HepG2 (cell line): ENCODE data around the gene INTS1. TPM values are rescaled to one million over a fixed set of nuclear protein-coding genes. Genes with fewer than 3 reads are reported as not detected.

Source experiments
- IKZF4 ChIP-seq: sonication (generic); formaldehyde crosslinking; IDR thresholded peaks from 2 replicates; pipeline ENCODE4 v1.5.1; 2020; ENCODE audit warnings: borderline replicate concordance, mild to moderate bottlenecking, low read depth, missing genetic modification reagents; ENCODE audit errors: not compliant biosample characterization
- MIER2 ChIP-seq: IDR thresholded peaks from 2 replicates; pipeline ENCODE4 v1.6.1; 2016; ENCODE audit warnings: missing biosample characterization, missing genetic modification reagents
- SOX13 ChIP-seq, 3 experiments: fragments of 450-650 bp in 1 of 3; sonication (generic) in 1 of 3; formaldehyde crosslinking in 1 of 3; IDR thresholded peaks in 2 of 3; conservative IDR thresholded peaks in 1 of 3; 2 replicates each; pipeline versions ENCODE4 v1.5.0 to v1.6.1; 2016 to 2020; ENCODE audit warnings: antibody characterized with exemption in 1 of 3, mild to moderate bottlenecking in 1 of 3, missing compliant biosample characterization in 1 of 3, missing genetic modification reagents in 1 of 3, moderate library complexity in 1 of 3
- ZBTB1 ChIP-seq: sonication (generic); formaldehyde crosslinking; IDR thresholded peaks from 2 replicates; pipeline ENCODE4 v1.4.0; 2020; ENCODE audit warnings: missing genetic modification reagents, borderline replicate concordance
- ZNF337 ChIP-seq: sonication (generic); formaldehyde crosslinking; IDR thresholded peaks from 2 replicates; pipeline ENCODE4 v1.5.1; 2020; ENCODE audit warnings: missing genetic modification reagents, low read depth, mild to moderate bottlenecking, borderline replicate concordance
- ZNF614 ChIP-seq: IDR thresholded peaks from 2 replicates; pipeline ENCODE4 v1.6.1; 2018; ENCODE audit warnings: missing biosample characterization, missing genetic modification reagents, inconsistent platforms, borderline replicate concordance
- polyA plus RNA-seq, 8 experiments: library from polyadenylated mRNA; depleted of rRNA in 3 of 8; stranded (reverse) in 7 of 8; unstranded in 1 of 8; fragments of >200 nt; fragmentation: Illumina TruSeq in 4 of 8; extraction: Trizol in 4 of 8; gene quantifications; 2 replicates each; pipeline versions ENCODE4 v1.2.1 to v1.2.3, GENCODE V29; 2011 to 2016; ENCODE audit warnings: low read depth in 4 of 8, missing spikeins in 1 of 8, mixed read lengths in 1 of 8; ENCODE audit not compliant: insufficient read depth in 1 of 8
- total RNA-seq, 5 experiments: library from RNA; depleted of rRNA; stranded (reverse); fragments of >200 nt; fragmentation: Illumina TruSeq; extraction: Trizol; gene quantifications; 2 replicates each; pipeline ENCODE4 v1.2.3, GENCODE V29; 2016; ENCODE audit warnings: low read depth in 1 of 5
- TF ChIP-seq, protein P1 (sequence below): sonication (generic); formaldehyde crosslinking; IDR thresholded peaks from 2 replicates; pipeline ENCODE4 v1.4.0; 2020; ENCODE audit warnings: mild to moderate bottlenecking, missing genetic modification reagents
- TF ChIP-seq, protein P2 (sequence below): sonication (generic); formaldehyde crosslinking; IDR thresholded peaks from 2 replicates; pipeline ENCODE4 v1.5.1; 2020; ENCODE audit warnings: mild to moderate bottlenecking, missing genetic modification reagents
- TF ChIP-seq, protein P3 (sequence below): IDR thresholded peaks from 2 replicates; pipeline ENCODE4 v1.6.1; 2016; ENCODE audit warnings: low read depth, missing genetic modification reagents, missing compliant biosample characterization

Gene INTS1
- total and polyA plus RNA-seq, 2 of the 13 experiments (the other 11 are each of a cell fraction or from before 2014, with no cell fraction given): 13.7 to 29.0 TPM

DNA sequence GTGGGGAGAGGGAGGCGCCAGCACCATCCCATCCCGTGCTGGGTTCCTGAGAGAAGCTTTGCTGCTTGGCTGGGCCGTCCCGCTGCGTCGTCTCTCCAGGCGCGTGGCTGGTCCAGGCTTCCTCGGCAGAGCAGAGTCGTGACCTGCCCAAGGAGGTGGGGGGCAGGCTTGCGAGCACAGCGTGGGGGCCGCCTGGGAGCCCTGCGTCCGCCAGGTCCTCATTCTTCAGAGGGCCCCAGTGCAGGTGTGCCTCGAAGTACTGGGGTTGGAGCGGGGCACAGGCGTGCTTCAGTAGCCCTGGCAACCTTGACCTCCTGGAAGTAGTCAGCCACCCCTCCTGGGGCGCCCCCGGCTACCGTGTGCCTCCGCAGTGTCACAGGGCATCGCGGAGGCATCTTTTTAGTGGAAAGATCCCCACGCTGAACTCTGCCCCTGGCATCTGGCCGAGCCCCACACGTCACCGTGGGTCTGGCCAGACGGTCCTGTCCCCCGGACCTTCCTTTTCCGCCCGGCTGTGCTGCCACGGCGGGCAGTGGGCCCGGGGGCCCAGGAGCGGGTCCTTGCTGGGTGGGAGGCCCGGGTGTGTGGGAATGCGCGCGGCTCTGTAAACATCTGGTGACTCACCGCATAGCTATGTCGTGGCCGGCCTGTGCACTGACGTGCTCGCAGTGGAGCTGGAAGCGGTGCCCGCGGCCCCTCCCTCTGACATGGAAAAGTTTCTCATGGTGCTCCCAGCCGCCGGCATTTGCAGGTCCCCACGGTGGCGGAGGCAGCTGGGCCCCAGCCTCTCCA is 32.8 kb upstream of the INTS1 start (continued):
- peak; percentile 89; the same call in 1 of the 2 replicates for TF ChIP-seq ZNF337 (CRISPR knock-in tag)
- TF ChIP-seq, protein P1, sequence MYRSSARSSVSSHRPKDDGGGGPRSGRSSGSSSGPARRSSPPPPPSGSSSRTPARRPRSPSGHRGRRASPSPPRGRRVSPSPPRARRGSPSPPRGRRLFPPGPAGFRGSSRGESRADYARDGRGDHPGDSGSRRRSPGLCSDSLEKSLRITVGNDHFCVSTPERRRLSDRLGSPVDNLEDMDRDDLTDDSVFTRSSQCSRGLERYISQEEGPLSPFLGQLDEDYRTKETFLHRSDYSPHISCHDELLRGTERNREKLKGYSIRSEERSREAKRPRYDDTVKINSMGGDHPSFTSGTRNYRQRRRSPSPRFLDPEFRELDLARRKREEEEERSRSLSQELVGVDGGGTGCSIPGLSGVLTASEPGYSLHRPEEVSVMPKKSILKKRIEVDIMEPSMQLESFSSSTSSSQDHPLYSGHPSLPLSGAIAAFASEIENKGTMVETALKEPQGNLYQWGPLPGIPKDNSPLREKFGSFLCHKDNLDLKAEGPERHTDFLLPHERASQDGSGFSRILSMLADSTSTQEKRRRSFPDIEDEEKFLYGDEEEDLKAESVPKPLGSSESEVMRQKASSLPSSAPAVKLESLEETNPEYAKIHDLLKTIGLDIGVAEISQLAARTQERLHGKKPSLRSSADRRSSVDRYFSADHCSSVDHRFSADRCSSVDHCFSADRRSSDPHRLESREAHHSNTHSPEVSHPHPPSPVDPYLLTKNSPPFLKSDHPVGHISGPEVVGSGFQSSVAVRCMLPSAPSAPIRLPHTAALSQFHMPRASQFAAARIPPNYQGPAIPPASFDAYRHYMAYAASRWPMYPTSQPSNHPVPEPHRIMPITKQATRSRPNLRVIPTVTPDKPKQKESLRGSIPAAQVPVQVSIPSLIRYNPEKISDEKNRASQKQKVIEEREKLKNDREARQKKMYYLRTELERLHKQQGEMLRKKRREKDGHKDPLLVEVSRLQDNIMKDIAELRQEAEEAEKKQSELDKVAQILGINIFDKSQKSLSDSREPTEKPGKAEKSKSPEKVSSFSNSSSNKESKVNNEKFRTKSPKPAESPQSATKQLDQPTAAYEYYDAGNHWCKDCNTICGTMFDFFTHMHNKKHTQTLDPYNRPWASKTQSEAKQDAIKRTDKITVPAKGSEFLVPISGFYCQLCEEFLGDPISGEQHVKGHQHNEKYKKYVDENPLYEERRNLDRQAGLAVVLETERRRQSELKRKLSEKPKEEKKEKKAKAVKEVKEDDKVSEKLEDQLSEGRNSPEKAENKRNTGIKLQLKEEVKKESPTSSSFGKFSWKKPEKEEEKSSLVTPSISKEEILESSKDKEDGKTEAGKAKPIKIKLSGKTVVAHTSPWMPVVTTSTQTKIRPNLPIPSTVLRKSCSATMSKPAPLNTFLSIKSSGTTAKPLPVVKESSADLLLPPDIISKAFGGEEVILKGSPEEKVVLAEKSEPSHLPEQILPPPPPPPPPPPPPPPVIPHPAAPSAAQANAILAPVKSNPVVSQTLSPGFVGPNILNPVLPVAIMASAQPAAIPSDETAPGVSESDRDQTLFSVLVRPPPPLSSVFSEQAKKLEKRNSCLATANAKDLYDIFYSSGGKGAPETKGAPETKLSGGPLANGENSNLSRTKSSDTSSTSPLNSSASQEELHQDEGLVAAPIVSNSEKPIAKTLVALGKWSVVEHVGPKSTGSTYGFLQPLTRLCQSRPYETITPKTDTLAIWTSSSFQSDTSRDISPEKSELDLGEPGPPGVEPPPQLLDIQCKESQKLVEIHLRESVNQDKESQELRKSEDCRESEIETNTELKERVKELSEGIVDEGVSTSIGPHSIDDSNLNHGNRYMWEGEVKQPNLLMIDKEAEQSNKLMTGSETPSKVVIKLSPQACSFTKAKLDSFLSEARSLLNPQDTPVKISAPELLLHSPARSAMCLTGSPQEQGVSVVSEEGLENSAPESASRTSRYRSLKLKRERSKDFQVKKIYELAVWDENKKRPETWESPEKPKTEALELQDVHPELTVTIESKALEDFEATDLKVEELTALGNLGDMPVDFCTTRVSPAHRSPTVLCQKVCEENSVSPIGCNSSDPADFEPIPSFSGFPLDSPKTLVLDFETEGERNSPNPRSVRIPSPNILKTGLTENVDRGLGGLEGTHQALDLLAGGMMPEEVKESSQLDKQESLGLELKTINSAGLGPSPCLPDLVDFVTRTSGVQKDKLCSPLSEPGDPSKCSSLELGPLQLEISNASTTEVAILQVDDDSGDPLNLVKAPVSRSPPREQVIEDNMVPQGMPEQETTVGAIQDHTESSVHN (CRISPR knock-in tag): no peak
- TF ChIP-seq ZBTB1 (CRISPR knock-in tag): peak; percentile 28; the same call in 1 of the 2 replicates
- TF ChIP-seq, protein P2, sequence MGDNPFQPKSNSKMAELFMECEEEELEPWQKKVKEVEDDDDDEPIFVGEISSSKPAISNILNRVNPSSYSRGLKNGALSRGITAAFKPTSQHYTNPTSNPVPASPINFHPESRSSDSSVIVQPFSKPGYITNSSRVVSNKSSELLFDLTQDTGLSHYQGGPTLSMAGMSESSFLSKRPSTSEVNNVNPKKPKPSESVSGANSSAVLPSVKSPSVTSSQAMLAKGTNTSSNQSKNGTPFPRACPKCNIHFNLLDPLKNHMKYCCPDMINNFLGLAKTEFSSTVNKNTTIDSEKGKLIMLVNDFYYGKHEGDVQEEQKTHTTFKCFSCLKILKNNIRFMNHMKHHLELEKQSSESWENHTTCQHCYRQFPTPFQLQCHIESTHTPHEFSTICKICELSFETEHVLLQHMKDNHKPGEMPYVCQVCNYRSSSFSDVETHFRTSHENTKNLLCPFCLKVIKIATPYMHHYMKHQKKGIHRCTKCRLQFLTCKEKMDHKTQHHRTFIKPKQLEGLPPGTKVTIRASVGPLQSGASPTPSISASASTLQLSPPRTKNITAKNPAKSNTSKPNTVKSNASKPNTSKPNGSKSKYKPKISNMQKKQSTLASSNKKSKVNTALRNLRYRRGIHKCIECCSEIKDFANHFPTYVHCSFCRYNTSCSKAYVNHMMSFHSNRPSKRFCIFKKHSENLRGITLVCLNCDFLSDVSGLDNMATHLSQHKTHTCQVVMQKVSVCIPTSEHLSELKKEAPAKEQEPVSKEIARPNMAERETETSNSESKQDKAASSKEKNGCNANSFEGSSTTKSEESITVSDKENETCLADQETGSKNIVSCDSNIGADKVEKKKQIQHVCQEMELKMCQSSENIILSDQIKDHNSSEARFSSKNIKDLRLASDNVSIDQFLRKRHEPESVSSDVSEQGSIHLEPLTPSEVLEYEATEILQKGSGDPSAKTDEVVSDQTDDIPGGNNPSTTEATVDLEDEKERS (CRISPR knock-in tag): peak; percentile 38; the same call in 1 of the 2 replicates
- TF ChIP-seq SOX13 (IDR thresholded peaks at IDR 0.05): no peak
- TF ChIP-seq SOX13 (CRISPR knock-in tag; conservative IDR thresholded peaks at IDR 0.05 in 1 of 2, IDR thresholded peaks at IDR 0.05 in 1 of 2): peak in 1 of 2 experiments; percentile 61; a peak in 1 of 4 replicates
- TF ChIP-seq ZNF614 (CRISPR knock-in tag): 0 out of 2 replicates have a peak, but pooled peaks have one; percentile 60
- TF ChIP-seq MIER2 (CRISPR knock-in tag): no peak
- TF ChIP-seq, protein P3, sequence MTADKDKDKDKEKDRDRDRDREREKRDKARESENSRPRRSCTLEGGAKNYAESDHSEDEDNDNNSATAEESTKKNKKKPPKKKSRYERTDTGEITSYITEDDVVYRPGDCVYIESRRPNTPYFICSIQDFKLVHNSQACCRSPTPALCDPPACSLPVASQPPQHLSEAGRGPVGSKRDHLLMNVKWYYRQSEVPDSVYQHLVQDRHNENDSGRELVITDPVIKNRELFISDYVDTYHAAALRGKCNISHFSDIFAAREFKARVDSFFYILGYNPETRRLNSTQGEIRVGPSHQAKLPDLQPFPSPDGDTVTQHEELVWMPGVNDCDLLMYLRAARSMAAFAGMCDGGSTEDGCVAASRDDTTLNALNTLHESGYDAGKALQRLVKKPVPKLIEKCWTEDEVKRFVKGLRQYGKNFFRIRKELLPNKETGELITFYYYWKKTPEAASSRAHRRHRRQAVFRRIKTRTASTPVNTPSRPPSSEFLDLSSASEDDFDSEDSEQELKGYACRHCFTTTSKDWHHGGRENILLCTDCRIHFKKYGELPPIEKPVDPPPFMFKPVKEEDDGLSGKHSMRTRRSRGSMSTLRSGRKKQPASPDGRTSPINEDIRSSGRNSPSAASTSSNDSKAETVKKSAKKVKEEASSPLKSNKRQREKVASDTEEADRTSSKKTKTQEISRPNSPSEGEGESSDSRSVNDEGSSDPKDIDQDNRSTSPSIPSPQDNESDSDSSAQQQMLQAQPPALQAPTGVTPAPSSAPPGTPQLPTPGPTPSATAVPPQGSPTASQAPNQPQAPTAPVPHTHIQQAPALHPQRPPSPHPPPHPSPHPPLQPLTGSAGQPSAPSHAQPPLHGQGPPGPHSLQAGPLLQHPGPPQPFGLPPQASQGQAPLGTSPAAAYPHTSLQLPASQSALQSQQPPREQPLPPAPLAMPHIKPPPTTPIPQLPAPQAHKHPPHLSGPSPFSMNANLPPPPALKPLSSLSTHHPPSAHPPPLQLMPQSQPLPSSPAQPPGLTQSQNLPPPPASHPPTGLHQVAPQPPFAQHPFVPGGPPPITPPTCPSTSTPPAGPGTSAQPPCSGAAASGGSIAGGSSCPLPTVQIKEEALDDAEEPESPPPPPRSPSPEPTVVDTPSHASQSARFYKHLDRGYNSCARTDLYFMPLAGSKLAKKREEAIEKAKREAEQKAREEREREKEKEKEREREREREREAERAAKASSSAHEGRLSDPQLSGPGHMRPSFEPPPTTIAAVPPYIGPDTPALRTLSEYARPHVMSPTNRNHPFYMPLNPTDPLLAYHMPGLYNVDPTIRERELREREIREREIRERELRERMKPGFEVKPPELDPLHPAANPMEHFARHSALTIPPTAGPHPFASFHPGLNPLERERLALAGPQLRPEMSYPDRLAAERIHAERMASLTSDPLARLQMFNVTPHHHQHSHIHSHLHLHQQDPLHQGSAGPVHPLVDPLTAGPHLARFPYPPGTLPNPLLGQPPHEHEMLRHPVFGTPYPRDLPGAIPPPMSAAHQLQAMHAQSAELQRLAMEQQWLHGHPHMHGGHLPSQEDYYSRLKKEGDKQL (CRISPR knock-in tag): peak; percentile 4; the same call in 1 of the 2 replicates
- peak; percentile 32 for TF ChIP-seq IKZF4 (CRISPR knock-in tag)
